Activated CD8-positive, alpha-beta memory T cell treated with anti-CD3 and anti-CD28 coated beads, Interleukin-2, amount 10 ng/mL, durations not matched to agents 7 days and 5 days (primary cell): ENCODE measurements around the gene TMEM131. TPM values are rescaled to one million over a fixed set of nuclear protein-coding genes. Genes with fewer than 3 reads are reported as not detected.

Experiments
- ATAC-seq: fragments of 150-1000 bp; cut with Tn5 transposase; one replicate; pipeline ENCODE4 v1.10.0; 2021; ENCODE audit warnings: moderate library complexity
- CTCF ChIA-PET: fragments of 350-600 bp; sonication (Branson Sonifier 250); formaldehyde crosslinking; loops from one replicate; lab custom pipeline; 2021; ENCODE audit warnings: antibody characterized with exemption; lab: Charles Lee
- DNase-seq: peaks from one replicate; pipeline ENCODE4 v3.0.0-alpha.2; 2020
- H3K27ac Mint-ChIP-seq: one replicate; pipeline ENCODE4 v1.8.0; 2021; ENCODE audit warnings: mild to moderate bottlenecking, mixed read lengths
- H3K27me3 Mint-ChIP-seq: one replicate; pipeline ENCODE4 v1.8.0; 2021; ENCODE audit warnings: mixed read lengths
- H3K36me3 Mint-ChIP-seq: one replicate; pipeline ENCODE4 v1.8.0; 2021; ENCODE audit warnings: mild to moderate bottlenecking, mixed read lengths
- H3K4me1 Mint-ChIP-seq: one replicate; pipeline ENCODE4 v1.8.0; 2021; ENCODE audit warnings: mixed read lengths
- H3K4me3 Mint-ChIP-seq: one replicate; pipeline ENCODE4 v1.8.0; 2021; ENCODE audit warnings: mild to moderate bottlenecking, moderate library complexity, mixed read lengths
- H3K9me3 Mint-ChIP-seq: one replicate; pipeline ENCODE4 v1.8.0; 2022; ENCODE audit warnings: low read depth, mixed read lengths
- total RNA-seq, 2 experiments: library from RNA; stranded (reverse); gene quantifications; one replicate each; pipeline ENCODE4 v1.2.3, GENCODE V29; 2021

TMEM131 gene
- total RNA-seq, 2 experiments from 2014 or later, result 31.2 to 33.4 TPM

GRCh38 chr2:98013407-98014042, 17.8 kb upstream of the TMEM131 start:
- peak overlapping the region; percentile 51 for H3K4me3 Mint-ChIP-seq
- DNase-seq, result peak; percentile 46
- CTCF ChIA-PET, result interaction anchor here (0.9 kb wide), 1 partner anchor 12 kb away, joined by 3 read pairs; no protein-coding TSS in a partner anchor

GRCh38 chr2:98012561-98012991, 16.8 kb upstream of the TMEM131 start:
- H3K27ac Mint-ChIP-seq, result no peak overlapping the region
- peaks cover 32% of the 10 kb centered on the region for H3K4me1 Mint-ChIP-seq
- CTCF ChIA-PET, result interaction anchor here (1.1 kb wide), 1 partner anchor 206 kb away, joined by 3 read pairs; no protein-coding TSS in a partner anchor
- ATAC-seq (peak; percentile 66), DNase-seq (no peak)
- H3K9me3 Mint-ChIP-seq, result no peaks in the 10 kb centered on the region
- H3K36me3 Mint-ChIP-seq, result no peaks in the 10 kb centered on the region
- peaks cover 2% of the 10 kb centered on the region for H3K27me3 Mint-ChIP-seq
- H3K4me3 Mint-ChIP-seq, result no peak overlapping the region

More at GRCh38 chr2:98013407-98014042, 17.8 kb upstream of the TMEM131 start:
- H3K9me3 Mint-ChIP-seq, result no peaks in the 10 kb centered on the region
- peaks cover 32% of the 10 kb centered on the region for H3K4me1 Mint-ChIP-seq
- H3K27me3 Mint-ChIP-seq, result peaks cover 2% of the 10 kb centered on the region
- peak overlapping the region; percentile 54 for H3K27ac Mint-ChIP-seq
- H3K36me3 Mint-ChIP-seq, result no peaks in the 10 kb centered on the region
- ATAC-seq, result no peak

- DNase-seq (no peak), ATAC-seq (no peak)
- Mint-ChIP-seq H3K4me3 (no peak overlapping the region), H3K27ac (no peak overlapping the region), H3K27me3 (no peaks in the 10 kb centered on the region), H3K9me3 (no peaks in the 10 kb centered on the region), H3K4me1 (peaks cover 32% of the 10 kb centered on the region), H3K36me3 (no peaks in the 10 kb centered on the region)
- CTCF ChIA-PET, result interaction anchor here (1.0 to 1.6 kb wide), 2 partner anchors 18 to 203 kb away, joined by 3 to 5 read pairs; no protein-coding TSS in a partner anchor
These were observed 14.4 kb upstream of the TMEM131 start for GRCh38 chr2:98009887-98010760.

- H3K4me1 Mint-ChIP-seq, result peaks cover 17% of the 10 kb centered on the region
- no peak overlapping the region for H3K4me3 Mint-ChIP-seq
- H3K9me3 Mint-ChIP-seq, result no peaks in the 10 kb centered on the region
- no peaks in the 10 kb centered on the region for H3K27me3 Mint-ChIP-seq
- H3K36me3 Mint-ChIP-seq, result no peaks in the 10 kb centered on the region
- no peak for ATAC-seq
- H3K27ac Mint-ChIP-seq, result no peak overlapping the region
- CTCF ChIA-PET, result interaction anchor here (1.6 kb wide), 1 partner anchor 201 kb away, joined by 5 read pairs; no protein-coding TSS in a partner anchor
- DNase-seq, result no peak
These were observed 12.7 kb upstream of the TMEM131 start for GRCh38 chr2:98008415-98008814.

GRCh38 chr2:98006378-98006777, 10.6 kb upstream of the TMEM131 start:
- DNase-seq (no peak), ATAC-seq (no peak)
- H3K27me3 Mint-ChIP-seq, result no peaks in the 10 kb centered on the region
- no peaks in the 10 kb centered on the region for H3K9me3 Mint-ChIP-seq
- H3K4me1 Mint-ChIP-seq, result peaks cover 5% of the 10 kb centered on the region
- CTCF ChIA-PET, result interaction anchor here (0.6 kb wide), 1 partner anchor 1199 kb away, joined by 5 read pairs; no protein-coding TSS in a partner anchor
- H3K36me3 Mint-ChIP-seq, result no peaks in the 10 kb centered on the region
- no peak overlapping the region for H3K27ac Mint-ChIP-seq
- no peak overlapping the region for H3K4me3 Mint-ChIP-seq

- H3K9me3 Mint-ChIP-seq, result no peaks in the 10 kb centered on the region
- ATAC-seq, result no peak
- no peak for DNase-seq
- H3K27me3 Mint-ChIP-seq, result peaks cover 4% of the 10 kb centered on the region
- H3K4me3 Mint-ChIP-seq, result no peak overlapping the region
- no peak overlapping the region for H3K27ac Mint-ChIP-seq
- no peaks in the 10 kb centered on the region for H3K36me3 Mint-ChIP-seq
- no peaks in the 10 kb centered on the region for H3K4me1 Mint-ChIP-seq
- CTCF ChIA-PET, result interaction anchor here (0.6 kb wide), 1 partner anchor 19 kb away, joined by 3 read pairs; no protein-coding TSS in a partner anchor
These were observed 8.9 kb upstream of the TMEM131 start for GRCh38 chr2:98004613-98005012.

- Mint-ChIP-seq H3K36me3 (no peaks in the 10 kb centered on the region), H3K27ac (no peak overlapping the region), H3K9me3 (no peaks in the 10 kb centered on the region), H3K4me1 (no peaks in the 10 kb centered on the region), H3K4me3 (no peak overlapping the region), H3K27me3 (peaks cover 4% of the 10 kb centered on the region)
- ATAC-seq (no peak), DNase-seq (no peak)
- CTCF ChIA-PET, result no interaction called here
These were observed 8.3 kb upstream of the TMEM131 start for GRCh38 chr2:98004047-98004446.

- Mint-ChIP-seq H3K4me1 (peaks cover 4% of the 10 kb centered on the region), H3K36me3 (no peaks in the 10 kb centered on the region), H3K27me3 (peaks cover 4% of the 10 kb centered on the region), H3K9me3 (no peaks in the 10 kb centered on the region), H3K27ac (no peak overlapping the region), H3K4me3 (no peak overlapping the region)
- ATAC-seq (no peak), DNase-seq (no peak)
- CTCF ChIA-PET, result no interaction called here
These were observed 3.8 kb upstream of the TMEM131 start for GRCh38 chr2:97999536-97999935.

GRCh38 chr2:97998431-97999005, 2.8 kb upstream of the TMEM131 start:
- no peak overlapping the region for H3K4me3 Mint-ChIP-seq
- H3K36me3 Mint-ChIP-seq, result no peaks in the 10 kb centered on the region
- H3K27ac Mint-ChIP-seq, result no peak overlapping the region
- no peak for DNase-seq
- H3K4me1 Mint-ChIP-seq, result peaks cover 14% of the 10 kb centered on the region
- H3K9me3 Mint-ChIP-seq, result no peaks in the 10 kb centered on the region
- no peak for ATAC-seq
- CTCF ChIA-PET, result no interaction called here
- H3K27me3 Mint-ChIP-seq, result peaks cover 4% of the 10 kb centered on the region

GRCh38 chr2:97997784-97998392, 2.1 kb upstream of the TMEM131 start:
- no peak for DNase-seq
- Mint-ChIP-seq H3K9me3 (no peaks in the 10 kb centered on the region), H3K27ac (no peak overlapping the region), H3K36me3 (no peaks in the 10 kb centered on the region), H3K27me3 (peaks cover 4% of the 10 kb centered on the region), H3K4me3 (no peak overlapping the region), H3K4me1 (peaks cover 20% of the 10 kb centered on the region)
- ATAC-seq, result no peak
- CTCF ChIA-PET, result no interaction called here

- Mint-ChIP-seq H3K9me3 (no peaks in the 10 kb centered on the region), H3K4me3 (peak overlapping the region; percentile 96)
These were observed 931 bp upstream of the TMEM131 start for GRCh38 chr2:97996679-97997078.

GRCh38 chr2:97995026-97995733, 568 bp downstream of the TMEM131 start:
- Mint-ChIP-seq H3K27me3 (no peaks in the 10 kb centered on the region), H3K36me3 (peaks cover 1% of the 10 kb centered on the region), H3K9me3 (no peaks in the 10 kb centered on the region), H3K4me1 (peaks cover 31% of the 10 kb centered on the region), H3K4me3 (peak overlapping the region; percentile 96), H3K27ac (peak overlapping the region; percentile 94)
- DNase-seq (peak; percentile 72), ATAC-seq (peak; percentile 50)
- CTCF ChIA-PET, result interaction anchor here (0.9 to 1.0 kb wide), 2 partner anchors 132 to 188 kb away, joined by 3 to 6 read pairs; no protein-coding TSS in a partner anchor

More at GRCh38 chr2:97996679-97997078, 931 bp upstream of the TMEM131 start:
- Mint-ChIP-seq H3K4me1 (peaks cover 25% of the 10 kb centered on the region), H3K36me3 (peaks cover 1% of the 10 kb centered on the region), H3K27me3 (peaks cover 4% of the 10 kb centered on the region), H3K27ac (peak overlapping the region; percentile 82)
- ATAC-seq (no peak), DNase-seq (no peak)
- CTCF ChIA-PET, result no interaction called here
